Activated T-cell treated with anti-CD3 and anti-CD28 coated beads for 48 hours (primary cell): ENCODE measurements around the gene ATP2C1.

ENCODE experiments used
- DNase-seq: peaks from one replicate; pipeline ENCODE4 v3.0.0-alpha.2; 2020; ENCODE audit warnings: low read depth

Gene ATP2C1

GRCh38 chr3:130894986-130895280 lies 1.0 kb downstream of the ATP2C1 start:
- no peak for DNase-seq

GRCh38 chr3:130895690-130896488 lies 2.0 kb downstream of the ATP2C1 start:
- peak; percentile 1 for DNase-seq

- no peak for DNase-seq
Observed at GRCh38 chr3:130897316-130897715, 3.4 kb downstream of the ATP2C1 start.

- DNase-seq = no peak
Observed at GRCh38 chr3:130900959-130901358, 7.1 kb downstream of the ATP2C1 start.

- no peak for DNase-seq
Observed at GRCh38 chr3:130901463-130902204, 7.8 kb downstream of the ATP2C1 start.

GRCh38 chr3:130903412-130903908 lies 9.6 kb downstream of the ATP2C1 start:
- DNase-seq = no peak

GRCh38 chr3:130904491-130904890 lies 10.6 kb downstream of the ATP2C1 start:
- DNase-seq = no peak

- no peak for DNase-seq
Observed at GRCh38 chr3:130905551-130905950, 11.7 kb downstream of the ATP2C1 start.

- no peak for DNase-seq
Observed at GRCh38 chr3:130906374-130906995, 12.6 kb downstream of the ATP2C1 start.

GRCh38 chr3:130907500-130907899 lies 13.6 kb downstream of the ATP2C1 start:
- no peak for DNase-seq

GRCh38 chr3:130907966-130908365 lies 14.1 kb downstream of the ATP2C1 start:
- DNase-seq = no peak

GRCh38 chr3:130915567-130916292 lies 21.8 kb downstream of the ATP2C1 start:
- DNase-seq = no peak

GRCh38 chr3:130916507-130917167 lies 22.8 kb downstream of the ATP2C1 start:
- DNase-seq = no peak

- DNase-seq = no peak
Observed at GRCh38 chr3:130918328-130918727, 24.4 kb downstream of the ATP2C1 start.

GRCh38 chr3:130925628-130926027 lies 31.7 kb downstream of the ATP2C1 start:
- DNase-seq = no peak

- DNase-seq = no peak
Observed at GRCh38 chr3:130926504-130926903, 32.6 kb downstream of the ATP2C1 start.

GRCh38 chr3:130929804-130930203 lies 35.9 kb downstream of the ATP2C1 start:
- no peak for DNase-seq

- DNase-seq = no peak
Observed at GRCh38 chr3:130932979-130933378, 39.1 kb downstream of the ATP2C1 start.

GRCh38 chr3:130933801-130934345 lies 40.0 kb downstream of the ATP2C1 start:
- no peak for DNase-seq

GRCh38 chr3:130934442-130935089 lies 40.7 kb downstream of the ATP2C1 start:
- no peak for DNase-seq
